Adrenal gland (tissue), 12 donors: ENCODE measurements around the gene UBQLN4. TPM values are rescaled to one million over a fixed set of nuclear protein-coding genes. Genes with fewer than 3 reads are reported as not detected.

Source experiments
- DNase-seq, 7 donors: peaks; one replicate each; pipeline ENCODE4 v3.0.0-alpha.2; 2019 to 2020
- H3K27ac ChIP-seq, 5 donors: fragments of 200-600 bp; sonication (generic) in 4 of 5; 1 replicate in 3 of 5; 2 replicates in 2 of 5; pipeline versions ENCODE4 v1.5.1 to v1.8.0; 2016 to 2020; ENCODE audit warnings: mild to moderate bottlenecking in 1 of 5
- H3K27me3 ChIP-seq: fragments of 200-600 bp; 2 replicates; pipeline ENCODE4 v1.8.0; 2021
- H3K36me3 ChIP-seq, 2 donors: fragments of 200-600 bp; replicated peaks in 1 of 2; 1 replicate in 1 of 2; 2 replicates in 1 of 2; pipeline versions ENCODE4 v1.5.1 to v1.8.0; 2018 to 2022
- H3K4me1 ChIP-seq, 2 donors: fragments of 200-600 bp; replicated peaks in 1 of 2; 1 replicate in 1 of 2; 2 replicates in 1 of 2; pipeline versions ENCODE4 v1.5.1 to v1.8.0; 2018 to 2021
- H3K4me3 ChIP-seq, 4 donors: fragments of 200-600 bp; sonication (generic) in 3 of 4; one replicate each; pipeline ENCODE4 v1.5.1; 2016 to 2018
- H3K9me3 ChIP-seq, 3 donors: fragments of 200-600 bp; sonication (generic) in 1 of 3; replicated peaks in 1 of 3; 1 replicate in 2 of 3; 2 replicates in 1 of 3; pipeline versions ENCODE4 v1.5.1 to v1.8.0; 2016 to 2021
- POLR2A ChIP-seq, 2 donors: fragments of 450-650 bp; IDR thresholded peaks; one replicate each; pipeline ENCODE4 v1.6.1; 2017; ENCODE audit warnings: antibody characterized with exemption in 2 of 2, mild to moderate bottlenecking in 2 of 2, moderate library complexity in 1 of 2
- WGBS, 4 donors: extraction: QIAGEN DNeasy Blood & Tissue Kit in 2 of 4; methylation state at CpG; one replicate each; pipeline versions ENCODE4 v1.1.5 to v1.1.7; 2013 to 2017; 5-methylcytosine and 5-hydroxymethylcytosine counted together
- intact Hi-C, 2 donors: fragments of 100-400 bp; cut with DNase I; formaldehyde crosslinking; loops; one replicate each; pipeline versions ENCODE4 v1.14.1 to v1.15.0; 2022 to 2023
- polyA plus RNA-seq, 3 donors: library from polyadenylated mRNA; stranded (reverse); fragments of 200-250 nt in 2 of 3; fragments of 350-450 nt in 1 of 3; fragmentation: Illumina TruSeq in 1 of 3; extraction: RNeasy Lipid Tissue Mini Kit (QIAGEN cat#74804) in 1 of 3; gene quantifications; one replicate each; pipeline ENCODE4 v1.2.3, GENCODE V29; 2013 to 2014
- total RNA-seq, 9 donors: library from RNA; depleted of rRNA in 4 of 9; stranded (reverse); fragments of >200 nt in 4 of 9; fragments of 120-200 nt in 1 of 9; fragmentation: NEBNext Ultra II Directional in 1 of 9; extraction: Animal tissue kit (Norgen Biotek cat#: 25700) in 1 of 9; gene quantifications; one replicate each; pipeline versions ENCODE4 v1.1.0 to v1.2.4, GENCODE V29; 2013 to 2023
- TF ChIP-seq, protein P1 (sequence below), 6 experiments: fragments of 450-650 bp in 4 of 6; fragments of 200-600 bp in 2 of 6; sonication (generic) in 1 of 6; IDR thresholded peaks; 1 replicate in 5 of 6; 2 replicates in 1 of 6; pipeline versions ENCODE4 v1.5.1 to v1.8.0; 2016 to 2021; ENCODE audit warnings: antibody characterized with exemption in 6 of 6, mild to moderate bottlenecking in 2 of 6, moderate library complexity in 1 of 6
- donor health status: healthy with polysubstance abuse.
- donor health status: Bipolar disorder and iron deficiency.
- donor health status: DM: yes; HTN: yes; CAD: no.
- donor health status: DM: no; HTN: no; CAD: no.
- donor health status: DM: no; HTN: no; CAD: no.
- donor health status: DM: yes; HTN: yes; CAD: no.

UBQLN4 gene
- total and polyA plus RNA-seq, 12 donors, result 9.5 to 34.6 (median 23.3) TPM

DNA sequence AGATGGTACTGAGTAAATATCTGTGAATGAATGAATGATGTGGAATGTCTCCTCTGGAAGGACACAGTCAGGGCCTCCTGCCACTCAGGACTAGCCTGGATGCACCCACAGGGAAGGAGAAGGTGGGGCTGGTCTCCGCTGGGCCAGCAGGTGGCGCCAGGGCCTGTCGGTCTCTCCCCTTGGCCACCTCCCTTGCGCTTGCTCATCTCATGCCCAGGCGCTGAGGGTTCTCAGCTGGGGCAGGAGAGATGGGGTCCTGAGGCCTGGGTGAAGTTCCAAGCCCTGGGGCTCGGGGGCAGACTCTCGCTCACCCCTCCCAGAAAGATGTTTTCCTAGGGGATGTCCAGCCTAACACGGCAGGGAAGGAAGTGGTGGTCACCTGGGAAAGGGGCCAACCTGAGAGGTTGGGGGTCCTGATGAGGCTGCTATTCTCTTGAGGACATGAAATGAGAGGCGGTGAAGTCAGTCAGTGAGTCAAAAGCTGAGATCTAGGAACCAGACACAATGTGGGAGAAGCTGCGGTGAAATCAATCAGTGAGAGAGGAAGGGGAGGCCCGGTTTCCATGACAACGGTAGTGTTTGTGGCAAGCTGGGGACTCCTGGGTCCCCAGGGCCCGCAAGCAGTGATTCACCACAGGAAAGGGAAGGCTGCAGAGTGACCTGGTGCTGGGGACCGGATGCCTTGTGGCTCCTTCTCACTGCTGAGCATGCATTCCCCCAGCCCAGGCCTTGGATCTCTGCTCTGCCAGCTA is 43.2 kb upstream of the UBQLN4 start:
- Histone ChIP-seq H3K27me3 (no peaks in the 10 kb centered on the region), H3K27ac (peak overlapping the region in 3 of 5 donors; percentile 32 to 71 (median 52)), H3K36me3 (no peaks in the 10 kb centered on the region), H3K4me1 (peaks cover 16 to 29% of the 10 kb centered on the region in 2 donors), H3K4me3 (no peak overlapping the region), H3K9me3 (no peaks in the 10 kb centered on the region)
- WGBS, 4 donors, result 19 to 46% (median 30%) methylated on average over 7 to 14 of the region's 14 CpGs
- peak; percentile 89 to 98 (median 93) for DNase-seq
- intact Hi-C loops, result loop anchor here (2.0 to 5.0 kb wide), 2 partner anchors 34 to 125 kb away; no protein-coding TSS in a partner anchor
- TF ChIP-seq, protein P1, sequence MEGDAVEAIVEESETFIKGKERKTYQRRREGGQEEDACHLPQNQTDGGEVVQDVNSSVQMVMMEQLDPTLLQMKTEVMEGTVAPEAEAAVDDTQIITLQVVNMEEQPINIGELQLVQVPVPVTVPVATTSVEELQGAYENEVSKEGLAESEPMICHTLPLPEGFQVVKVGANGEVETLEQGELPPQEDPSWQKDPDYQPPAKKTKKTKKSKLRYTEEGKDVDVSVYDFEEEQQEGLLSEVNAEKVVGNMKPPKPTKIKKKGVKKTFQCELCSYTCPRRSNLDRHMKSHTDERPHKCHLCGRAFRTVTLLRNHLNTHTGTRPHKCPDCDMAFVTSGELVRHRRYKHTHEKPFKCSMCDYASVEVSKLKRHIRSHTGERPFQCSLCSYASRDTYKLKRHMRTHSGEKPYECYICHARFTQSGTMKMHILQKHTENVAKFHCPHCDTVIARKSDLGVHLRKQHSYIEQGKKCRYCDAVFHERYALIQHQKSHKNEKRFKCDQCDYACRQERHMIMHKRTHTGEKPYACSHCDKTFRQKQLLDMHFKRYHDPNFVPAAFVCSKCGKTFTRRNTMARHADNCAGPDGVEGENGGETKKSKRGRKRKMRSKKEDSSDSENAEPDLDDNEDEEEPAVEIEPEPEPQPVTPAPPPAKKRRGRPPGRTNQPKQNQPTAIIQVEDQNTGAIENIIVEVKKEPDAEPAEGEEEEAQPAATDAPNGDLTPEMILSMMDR (IDR thresholded peaks at IDR 0.05), result peak; percentile 78 to 99 (median 96)
- no peak for TF ChIP-seq POLR2A (IDR thresholded peaks at IDR 0.05)

GRCh38 chr1:156095906-156096508 is 42.4 kb upstream of the UBQLN4 start:
- no peaks in the 10 kb centered on the region for H3K9me3 ChIP-seq
- H3K27ac ChIP-seq, result peak overlapping the region in 2 of 5 donors; percentile 52 to 71
- no peaks in the 10 kb centered on the region for H3K27me3 ChIP-seq
- TF ChIP-seq, protein P1 (IDR thresholded peaks at IDR 0.05), result no peak
- TF ChIP-seq POLR2A (IDR thresholded peaks at IDR 0.05), result no peak
- WGBS, 4 donors, result 83 to 87% (median 85%) methylated on average over 3 of the region's 3 CpGs
- no peak overlapping the region for H3K4me3 ChIP-seq
- H3K4me1 ChIP-seq, result peaks cover 13 to 26% of the 10 kb centered on the region in 2 donors
- DNase-seq, result no peak
- intact Hi-C loops, result loop anchor here (2.0 to 5.0 kb wide), 2 partner anchors 35 to 126 kb away; no protein-coding TSS in a partner anchor
- H3K36me3 ChIP-seq, result no peaks in the 10 kb centered on the region

- 60 to 75% (median 66%) methylated on average over 2 of the region's 2 CpGs for WGBS, 4 donors
- no peaks in the 10 kb centered on the region for H3K36me3 ChIP-seq
- intact Hi-C loops, result loop anchor here in 1 of 2 donors (5.0 kb wide), 1 partner anchor 136 kb away; no protein-coding TSS in a partner anchor
- H3K27ac ChIP-seq, result no peak overlapping the region
- no peak overlapping the region for H3K4me3 ChIP-seq
- TF ChIP-seq, protein P1 (IDR thresholded peaks at IDR 0.05), result no peak
- TF ChIP-seq POLR2A (IDR thresholded peaks at IDR 0.05), result no peak
- H3K4me1 ChIP-seq, result peaks cover 3 to 16% of the 10 kb centered on the region in 2 donors
- H3K9me3 ChIP-seq, result no peaks in the 10 kb centered on the region
- DNase-seq, result no peak
- no peaks in the 10 kb centered on the region for H3K27me3 ChIP-seq
Measured at GRCh38 chr1:156091610-156092009, 38.0 kb upstream of the UBQLN4 start.

GRCh38 chr1:156090840-156091188 is 37.2 kb upstream of the UBQLN4 start:
- TF ChIP-seq, protein P1 (IDR thresholded peaks at IDR 0.05), result peak; percentile 78 to 88 (median 84)
- TF ChIP-seq POLR2A (IDR thresholded peaks at IDR 0.05), result no peak
- Histone ChIP-seq H3K9me3 (no peaks in the 10 kb centered on the region), H3K27me3 (no peaks in the 10 kb centered on the region), H3K27ac (peak overlapping the region in 1 of 5 donors; percentile 21), H3K4me1 (peaks cover 0 to 16% of the 10 kb centered on the region in 2 donors), H3K4me3 (no peak overlapping the region), H3K36me3 (no peaks in the 10 kb centered on the region)
- DNase-seq, result peak; percentile 77 to 95 (median 88)
- 0 to 38% (median 31%) methylated on average over 2 to 14 of the region's 14 CpGs for WGBS, 4 donors
- intact Hi-C loops, result loop anchor here in 1 of 2 donors (5.0 kb wide), 1 partner anchor 136 kb away; no protein-coding TSS in a partner anchor
